Pancreas (tissue), 10 donors: Measurements from ENCODE around the gene MRC2. TPM values are rescaled to one million over a fixed set of nuclear protein-coding genes. Genes with fewer than 3 reads are reported as not detected.

Experiments
- ATAC-seq, 4 donors: fragments of 200-7000 bp; cut with Tn5 transposase; one replicate each; pipeline versions ENCODE4 v1.8.0 to v1.9.1; 2020; ENCODE audit warnings: mild to moderate bottlenecking in 4 of 4, moderate library complexity in 4 of 4
- DNase-seq, 6 donors: peaks; one replicate each; pipeline ENCODE4 v3.0.0-alpha.2; 2020
- FAIRE-seq: peaks from 2 replicates; lab custom pipeline; 2012; peaks lifted over from hg19 to GRCh38; lab: Jason Lieb, UNC
- H3K27ac ChIP-seq, 4 donors: fragments of 200-600 bp; sonication (generic); 1 replicate in 3 of 4; 2 replicates in 1 of 4; pipeline versions ENCODE4 v1.5.0 to v1.8.0; 2020
- H3K27me3 ChIP-seq, 4 donors: fragments of 200-600 bp; one replicate each; pipeline ENCODE4 v1.8.0; 2021
- H3K36me3 ChIP-seq, 3 donors: fragments of 200-600 bp; sonication (generic) in 1 of 3; one replicate each; pipeline versions ENCODE4 v1.5.0 to v1.8.0; 2020 to 2021
- H3K4me1 ChIP-seq, 3 donors: fragments of 200-600 bp; one replicate each; pipeline ENCODE4 v1.8.0; 2021
- H3K4me3 ChIP-seq, 4 donors: fragments of 200-600 bp; sonication (generic) in 2 of 4; one replicate each; pipeline versions ENCODE4 v1.5.0 to v1.8.0; 2020 to 2021
- H3K9me3 ChIP-seq, 4 donors: fragments of 200-600 bp; one replicate each; pipeline ENCODE4 v1.8.0; 2021
- CTCF ChIP-seq, 4 donors: fragments of 200-600 bp; sonication (generic) in 3 of 4; IDR thresholded peaks; one replicate each; pipeline versions ENCODE4 v1.5.0 to v1.8.0; 2021; ENCODE audit warnings: antibody characterized with exemption in 4 of 4
- WGBS, 2 donors: extraction: QIAGEN DNeasy Blood & Tissue Kit; methylation state at CpG; one replicate each; pipeline ENCODE4 v1.1.7; 2013; 5-methylcytosine and 5-hydroxymethylcytosine counted together
- intact Hi-C, 3 donors: fragments of 100-400 bp; cut with DNase I; formaldehyde crosslinking; loops; one replicate each; pipeline versions ENCODE4 v1.11.1 to v1.14.2; 2022
- polyA plus RNA-seq, 2 donors: library from polyadenylated mRNA; stranded (reverse); fragments of 200-250 nt; gene quantifications; one replicate each; pipeline ENCODE4 v1.2.3, GENCODE V29; 2013
- total RNA-seq, 6 donors: library from RNA; stranded (reverse); fragmentation: NEBNext Ultra II Directional in 4 of 6; extraction: Animal tissue kit (Norgen Biotek cat#: 25700) in 4 of 6; gene quantifications; one replicate each; pipeline versions ENCODE4 v1.2.1 to v1.2.4, GENCODE V29; 2021 to 2023
- donor health status: healthy with polysubstance abuse.
- donor health status: DM: no; HTN: no; CAD: no; lungs with moderate emphysema.
- donor health status: DM: no; HTN: no; CAD: no.
- donor health status: control.
- donor health status: control.
- donor health status: Bipolar disorder and iron deficiency.
- donor health status: DM: yes; HTN: yes; CAD: no.
- donor health status: DM: no; HTN: no; CAD: no.
- donor health status: DM: no; HTN: no; CAD: no.
- donor health status: DM: yes; HTN: yes; CAD: no.

MRC2 gene
- total and polyA plus RNA-seq, 8 donors: 1.6 to 25.4 (median 5.1) TPM

- Histone ChIP-seq H3K9me3 (no peaks in the 10 kb centered on the region), H3K4me3 (no peak overlapping the region), H3K27ac (no peak overlapping the region), H3K4me1 (no peaks in the 10 kb centered on the region), H3K36me3 (peaks cover 0 to 15% (median 0%) of the 10 kb centered on the region in 3 donors), H3K27me3 (no peaks in the 10 kb centered on the region)
- intact Hi-C loops: no loop called here
- WGBS, 2 donors: 79 to 84% methylated on average over 6 of the region's 6 CpGs
- DNase-seq (no peak), ATAC-seq (peak in 1 of 4 donors; percentile 21), FAIRE-seq (no peak)
- no peak for TF ChIP-seq CTCF (IDR thresholded peaks at IDR 0.05)
These were observed 9.5 kb upstream of the MRC2 start for GRCh38 chr17:62617894-62618472.

- ATAC-seq (peak in 1 of 4 donors; percentile 27), FAIRE-seq (no peak), DNase-seq (no peak)
- Histone ChIP-seq H3K9me3 (no peaks in the 10 kb centered on the region), H3K36me3 (peaks cover 0 to 8% (median 0%) of the 10 kb centered on the region in 3 donors), H3K27ac (no peak overlapping the region), H3K27me3 (no peaks in the 10 kb centered on the region), H3K4me3 (no peak overlapping the region), H3K4me1 (no peaks in the 10 kb centered on the region)
- intact Hi-C loops: no loop called here
- 84% methylated on average over 17 of the region's 17 CpGs for WGBS, 2 donors
- TF ChIP-seq CTCF (IDR thresholded peaks at IDR 0.05): no peak
These were observed 8.6 kb upstream of the MRC2 start for GRCh38 chr17:62618647-62619416.

GRCh38 chr17:62619417-62620155 is 7.9 kb upstream of the MRC2 start:
- Histone ChIP-seq H3K36me3 (peaks cover 0 to 8% (median 0%) of the 10 kb centered on the region in 3 donors), H3K27ac (no peak overlapping the region), H3K4me3 (no peak overlapping the region), H3K27me3 (no peaks in the 10 kb centered on the region), H3K4me1 (no peaks in the 10 kb centered on the region), H3K9me3 (no peaks in the 10 kb centered on the region)
- ATAC-seq (no peak), DNase-seq (no peak), FAIRE-seq (no peak)
- 91 to 92% methylated on average over 10 of the region's 10 CpGs for WGBS, 2 donors
- no peak for TF ChIP-seq CTCF (IDR thresholded peaks at IDR 0.05)
- intact Hi-C loops: no loop called here

GRCh38 chr17:62621223-62621622 is 6.2 kb upstream of the MRC2 start:
- intact Hi-C loops: no loop called here
- no peak for ATAC-seq
- FAIRE-seq: no peak
- Histone ChIP-seq H3K4me3 (no peak overlapping the region), H3K27ac (no peak overlapping the region), H3K27me3 (no peaks in the 10 kb centered on the region), H3K4me1 (no peaks in the 10 kb centered on the region), H3K9me3 (no peaks in the 10 kb centered on the region), H3K36me3 (no peaks in the 10 kb centered on the region)
- 94% methylated on average over 11 of the region's 11 CpGs for WGBS, 2 donors
- no peak for DNase-seq
- no peak for TF ChIP-seq CTCF (IDR thresholded peaks at IDR 0.05)
